Right ventricle myocardium inferior (tissue), 1 donor: Measurements from ENCODE around the gene ZNF568. TPM values are rescaled to one million over a fixed set of nuclear protein-coding genes. Genes with fewer than 3 reads are reported as not detected.

Source experiments
- ATAC-seq: fragments of 200-7000 bp; cut with Tn5 transposase; one replicate; pipeline ENCODE4 v1.9.1; 2020; ENCODE audit warnings: mild to moderate bottlenecking, moderate library complexity
- DNase-seq: peaks from one replicate; pipeline ENCODE4 v3.0.0; 2021; ENCODE audit errors: missing footprints
- intact Hi-C: fragments of 100-400 bp; cut with DNase I; formaldehyde crosslinking; loops from one replicate; pipeline ENCODE4 v1.11.0; 2022
- total RNA-seq: library from RNA; stranded (reverse); fragmentation: NEBNext Ultra II Directional; extraction: Animal tissue kit (Norgen Biotek cat#: 25700); gene quantifications from one replicate; pipeline ENCODE4 v1.2.1, GENCODE V29; 2021
- donor health status: DM: no; HTN: yes; CAD: no; lungs with severe emphysema.

The ZNF568 gene
- total RNA-seq, 1 donor from 2014 or later = 7.7 TPM

DNA sequence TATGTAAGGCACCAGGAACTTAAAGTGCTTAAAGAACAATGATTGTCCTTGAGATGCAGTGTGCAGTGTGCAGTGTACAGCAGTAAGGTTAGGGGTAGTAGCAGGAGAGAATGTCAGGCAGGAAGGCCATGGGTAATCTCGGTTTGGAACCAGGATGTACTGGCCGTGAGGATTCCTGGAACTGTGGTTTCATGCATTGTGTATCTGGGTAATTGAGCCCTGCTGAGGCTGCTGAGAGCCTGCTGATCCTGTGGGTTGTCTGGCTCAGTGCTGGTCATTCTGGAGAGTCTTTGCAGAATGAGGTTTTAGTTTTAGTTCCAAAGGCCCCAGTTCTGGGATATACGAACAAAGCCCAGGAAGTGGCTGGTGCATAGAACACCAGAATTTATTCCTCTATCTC, 71.0 kb downstream of the ZNF568 start:
- no peak for ATAC-seq
- intact Hi-C loops = no loop called here
- no peak for DNase-seq

DNA sequence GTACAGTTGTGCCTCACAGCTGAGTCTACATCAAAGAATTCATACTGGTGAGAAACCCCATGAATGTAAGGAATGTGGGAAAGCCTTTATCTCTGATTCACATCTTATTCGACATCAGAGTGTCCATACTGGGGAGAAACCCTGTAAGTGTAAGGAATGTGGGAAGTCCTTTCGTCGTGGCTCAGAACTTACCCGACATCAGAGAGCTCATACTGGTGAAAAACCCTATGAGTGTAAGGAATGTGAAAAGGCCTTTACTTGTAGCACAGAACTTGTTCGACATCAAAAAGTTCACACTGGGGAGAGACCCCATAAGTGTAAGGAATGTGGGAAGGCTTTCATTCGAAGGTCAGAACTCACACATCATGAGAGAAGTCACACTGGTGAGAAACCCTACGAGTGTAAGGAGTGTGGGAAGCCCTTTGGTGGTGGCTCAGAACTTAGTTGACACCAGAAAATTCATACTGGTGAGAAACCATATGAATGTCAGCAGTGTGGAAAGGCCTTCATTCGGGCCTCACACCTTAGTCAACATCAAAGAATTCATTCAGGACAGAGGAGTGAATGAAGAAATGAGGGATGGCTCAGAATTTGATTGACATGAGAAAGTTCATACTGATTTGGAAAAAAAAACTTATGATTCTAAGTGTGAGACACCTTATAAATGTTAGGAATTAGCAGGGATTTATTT, 81.2 kb downstream of the ZNF568 start:
- DNase-seq = no peak
- intact Hi-C loops = no loop called here
- ATAC-seq = no peak

DNA sequence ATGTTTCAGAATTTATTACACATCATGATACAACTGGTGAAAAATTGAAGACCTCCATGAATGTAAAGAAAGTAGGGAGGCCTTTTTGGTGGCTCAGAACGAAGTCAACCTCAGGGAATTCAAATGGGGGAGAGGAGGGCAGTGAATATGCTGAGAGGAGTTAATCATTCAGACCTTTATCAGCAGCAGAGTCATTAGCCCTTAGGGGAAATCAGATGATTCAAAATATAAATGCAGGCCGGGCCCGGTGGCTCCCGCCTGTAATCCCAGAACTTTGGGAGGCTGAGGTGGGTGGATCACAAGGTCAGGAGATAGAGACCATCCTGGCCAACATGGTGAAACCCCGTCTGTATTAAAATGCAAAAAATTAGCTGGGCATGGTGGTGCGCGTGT, 81.7 kb downstream of the ZNF568 start:
- intact Hi-C loops = no loop called here
- DNase-seq (no peak), ATAC-seq (no peak)

DNA sequence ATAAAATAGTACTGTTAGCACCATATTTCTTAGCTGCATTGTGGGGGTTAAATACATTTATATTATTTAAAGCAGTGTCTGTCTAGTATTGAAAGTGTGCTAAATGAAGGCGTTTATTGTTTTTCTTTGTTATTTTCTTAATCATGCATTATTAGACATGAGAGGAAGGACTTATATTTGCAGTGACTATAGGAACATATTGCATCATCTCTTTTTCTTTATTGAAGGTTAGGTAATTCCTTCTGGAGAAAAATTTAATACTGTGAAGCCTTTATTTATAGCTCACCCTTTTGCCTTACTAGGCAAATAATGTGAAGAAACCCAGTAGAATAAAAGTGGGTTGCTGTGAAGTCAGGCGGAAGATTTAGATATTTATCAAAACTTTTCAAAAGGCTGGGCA, 83.2 kb downstream of the ZNF568 start:
- intact Hi-C loops = no loop called here

DNA sequence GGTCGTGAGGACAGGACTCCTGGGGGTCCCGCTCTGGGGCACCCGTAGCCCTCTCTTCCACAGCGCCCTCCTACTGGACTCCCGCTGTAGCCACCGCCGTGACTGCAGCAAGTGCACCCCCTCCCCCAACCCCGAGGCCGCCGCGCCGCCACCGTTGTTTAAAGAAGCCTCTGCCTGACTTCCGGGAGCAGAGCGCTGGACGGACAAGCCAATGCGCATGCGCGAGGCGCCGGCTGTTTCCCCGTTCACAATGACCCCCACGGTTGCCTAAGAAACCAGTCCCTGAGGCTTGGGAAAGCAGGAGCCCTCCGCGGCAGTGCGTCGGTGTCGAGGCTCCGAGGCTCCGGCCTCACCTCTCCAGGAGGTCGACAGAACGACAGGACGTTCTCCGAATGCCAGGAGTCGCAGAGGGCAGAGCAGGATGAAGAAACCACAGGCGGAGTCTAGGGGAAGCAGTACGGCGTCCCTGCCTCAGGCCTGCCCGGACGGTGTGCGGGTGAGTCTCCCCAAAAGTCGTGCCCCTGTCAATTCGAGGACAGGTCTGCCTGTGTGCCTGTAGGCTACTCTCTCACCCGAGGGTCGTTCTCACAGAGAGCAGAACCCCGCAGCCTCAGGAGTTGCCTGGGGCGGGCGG, 91.6 kb downstream of the ZNF568 start:
- ATAC-seq = peak; percentile 90
- intact Hi-C loops = loop anchor here (5.0 kb wide), 1 partner anchor 70 kb away; the partner anchor contains the start of gene ZNF420
- DNase-seq = peak; percentile 89

More for the DNA sequence above, 83.2 kb downstream of the ZNF568 start:
- ATAC-seq = no peak
- DNase-seq = no peak

DNA sequence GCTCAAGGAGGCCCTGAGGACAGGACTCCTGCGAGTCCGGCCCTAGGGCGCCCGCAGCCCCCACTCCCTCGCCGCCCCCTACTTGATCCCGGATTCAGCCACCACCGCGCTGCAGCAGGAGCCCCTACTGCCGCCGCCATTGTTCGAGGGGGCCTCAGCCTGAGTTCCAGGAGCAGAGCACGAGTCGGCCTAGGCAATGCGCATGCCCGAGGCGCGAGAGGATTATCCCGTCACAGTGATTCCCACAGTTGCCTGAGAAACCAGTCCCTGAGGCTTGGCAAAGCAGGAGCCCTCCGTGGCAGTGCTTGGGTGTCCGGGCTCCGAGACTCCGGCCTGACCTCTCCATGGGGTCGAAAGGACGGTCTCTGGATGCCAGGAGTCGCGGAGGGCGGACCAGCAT, 93.7 kb downstream of the ZNF568 start:
- intact Hi-C loops = loop anchor here (5.0 kb wide), 1 partner anchor 67 kb away; the partner anchor contains the start of gene ZNF420
- DNase-seq = no peak
- no peak for ATAC-seq

DNA sequence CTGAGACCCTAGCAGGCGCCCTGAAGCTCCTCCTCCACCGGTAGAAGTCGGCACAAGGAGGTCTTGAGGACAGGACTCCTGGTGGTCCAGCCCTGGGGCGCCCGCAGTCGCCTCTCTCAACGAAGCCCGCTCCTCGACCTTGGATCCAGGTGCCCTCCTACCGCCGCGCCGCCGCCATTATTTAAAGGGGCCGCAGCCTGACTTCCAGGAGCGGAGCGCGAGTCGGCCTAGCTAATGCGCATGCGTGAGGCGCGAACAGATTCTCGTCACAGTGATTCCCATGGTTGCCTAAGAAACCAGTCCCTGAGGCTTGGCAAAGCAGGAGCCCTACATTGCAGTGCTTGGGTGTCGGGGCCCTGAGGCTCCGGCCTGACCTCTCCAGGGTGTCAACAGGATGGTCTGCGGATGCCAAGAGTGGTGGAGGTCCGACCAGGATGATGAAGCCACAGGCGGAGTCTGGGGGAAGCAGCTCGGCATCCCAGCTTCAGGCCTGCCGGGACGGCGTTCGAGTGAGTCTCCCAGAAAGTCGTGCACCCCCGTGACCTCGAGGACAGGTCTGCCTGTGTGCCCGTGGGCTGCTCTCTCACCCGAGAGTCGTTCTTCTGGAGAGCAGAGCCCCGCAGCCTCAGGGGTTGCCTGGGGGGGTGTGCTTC, 96.1 kb downstream of the ZNF568 start:
- DNase-seq (no peak), ATAC-seq (no peak)
- intact Hi-C loops = no loop called here

DNA sequence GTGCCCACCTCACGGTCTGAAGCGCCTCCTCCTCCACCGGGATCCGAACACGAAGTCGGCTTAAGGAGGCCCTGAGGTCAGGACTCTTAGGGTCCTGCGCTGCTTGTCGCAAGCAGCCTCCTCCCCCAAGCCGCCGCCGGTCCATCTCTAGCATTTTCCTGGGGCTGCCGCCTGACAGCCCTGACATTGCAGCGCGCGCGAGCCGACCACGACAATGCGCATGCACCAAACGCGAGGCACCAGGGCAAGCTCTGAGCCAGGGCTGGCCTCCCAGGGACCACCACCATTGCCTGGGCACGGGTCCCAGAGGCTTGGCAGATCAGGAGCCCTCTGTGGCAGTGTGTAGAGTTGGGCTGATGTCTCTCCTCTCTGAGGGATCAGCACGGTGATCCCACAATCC, 98.3 kb downstream of the ZNF568 start:
- intact Hi-C loops = no loop called here
- DNase-seq (no peak), ATAC-seq (no peak)

DNA sequence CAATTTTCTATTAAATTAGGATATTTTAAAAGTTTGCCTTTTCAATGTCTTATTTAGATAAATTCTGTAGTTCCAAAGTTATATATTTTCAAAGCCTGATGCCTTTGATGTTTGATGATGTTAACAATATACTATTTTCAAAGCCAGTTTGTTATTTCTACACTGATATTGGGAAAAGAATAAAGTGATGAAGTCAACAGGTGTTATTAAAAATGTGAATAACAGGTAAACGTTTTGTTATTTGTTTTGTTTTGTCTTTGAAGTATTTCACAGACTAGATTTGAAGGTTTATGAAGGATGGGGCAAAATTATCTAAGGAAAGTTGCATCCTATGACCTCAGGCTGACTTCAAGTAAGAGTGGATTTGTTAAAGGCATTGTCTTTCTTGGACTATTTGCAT, 129.0 kb downstream of the ZNF568 start:
- ATAC-seq = no peak
- intact Hi-C loops = no loop called here
- no peak for DNase-seq

Other genes starting within 250 kb of the ZNF568 start
- gene ZNF461, start 249.5 kb upstream of the ZNF568 start, total RNA-seq = 6.9 TPM
- gene ZNF567, start 228.7 kb upstream of the ZNF568 start, total RNA-seq = 3.2 TPM
- 4.1 TPM for gene ZNF850, start 143.5 kb upstream of the ZNF568 start, total RNA-seq
- gene ZNF790, start 77.9 kb upstream of the ZNF568 start, total RNA-seq = 8.3 TPM
- gene ZNF345, start 65.5 kb upstream of the ZNF568 start, total RNA-seq = 3.1 TPM
- 2.1 TPM for gene ZNF829, start within 50 bp of the ZNF568 start, total RNA-seq
- 11.6 TPM for gene ZNF420, start 162.1 kb downstream of the ZNF568 start, total RNA-seq